Keratinocyte (primary cell): ENCODE data around the gene GIPC3. TPM values are rescaled to one million over a fixed set of nuclear protein-coding genes. Genes with fewer than 3 reads are reported as not detected.

ENCODE experiments used
- DNase-seq: peaks from one replicate; pipeline ENCODE4 v3.0.0-alpha.2; 2011; ENCODE audit warnings: low read depth, missing footprints, low spot score
- FAIRE-seq: peaks from 2 replicates; lab custom pipeline; 2011; peaks lifted over from hg19 to GRCh38; lab: Jason Lieb, UNC
- H2AFZ ChIP-seq: 2 replicates; pipeline ENCODE4 v1.6.0; 2012; ENCODE audit warnings: low read length, control low read depth, inconsistent platforms; ENCODE audit not compliant: control insufficient read depth
- H3K27ac ChIP-seq: 2 replicates; pipeline ENCODE4 v1.5.1; 2011; ENCODE audit warnings: low read length; ENCODE audit not compliant: control insufficient read depth, insufficient read depth
- H3K27me3 ChIP-seq: 3 replicates; pipeline ENCODE4 v1.6.0; 2011; ENCODE audit warnings: low read length; ENCODE audit not compliant: control insufficient read depth, insufficient read depth; ENCODE audit errors: extremely low read depth
- H3K36me3 ChIP-seq, 2 experiments: 2 replicates in 1 of 2; 3 replicates in 1 of 2; pipeline ENCODE4 v1.5.1; 2011; ENCODE audit warnings: low read length in 2 of 2, mild to moderate bottlenecking in 1 of 2; ENCODE audit not compliant: control insufficient read depth in 2 of 2, insufficient read depth in 2 of 2; ENCODE audit errors: extremely low read depth in 1 of 2
- H3K4me1 ChIP-seq: 3 replicates; pipeline ENCODE4 v1.5.1; 2011; ENCODE audit warnings: low read length; ENCODE audit not compliant: control insufficient read depth, insufficient read depth; ENCODE audit errors: extremely low read depth
- H3K4me2 ChIP-seq: 3 replicates; pipeline ENCODE4 v1.6.0; 2011; ENCODE audit warnings: low read depth, low read length; ENCODE audit not compliant: control insufficient read depth, insufficient read depth; ENCODE audit errors: extremely low read depth
- H3K4me3 ChIP-seq, 3 experiments: fragments of 200-600 bp in 1 of 3; sonication (generic) in 1 of 3; 2 replicates in 2 of 3; 3 replicates in 1 of 3; pipeline ENCODE4 v1.5.1; 2011 to 2016; ENCODE audit warnings: low read length in 3 of 3, mild to moderate bottlenecking in 3 of 3, control low read depth in 2 of 3, inconsistent platforms in 1 of 3, low read depth in 1 of 3, mixed read lengths in 1 of 3, mixed run types in 1 of 3, moderate library complexity in 1 of 3; ENCODE audit not compliant: control insufficient read depth in 2 of 3, insufficient read depth in 2 of 3; ENCODE audit errors: extremely low read depth in 1 of 3
- H3K79me2 ChIP-seq: 2 replicates; pipeline ENCODE4 v1.6.0; 2012; ENCODE audit warnings: low read length; ENCODE audit not compliant: control insufficient read depth, insufficient read depth
- H3K9ac ChIP-seq: 3 replicates; pipeline ENCODE4 v1.6.0; 2011; ENCODE audit warnings: low read length; ENCODE audit not compliant: control insufficient read depth, insufficient read depth; ENCODE audit errors: extremely low read depth
- H3K9me1 ChIP-seq: 3 replicates; pipeline ENCODE4 v1.6.0; 2011; ENCODE audit warnings: low read length; ENCODE audit not compliant: control insufficient read depth, insufficient read depth; ENCODE audit errors: extremely low read depth
- H3K9me3 ChIP-seq: 2 replicates; pipeline ENCODE4 v1.5.1; 2012; ENCODE audit warnings: low read depth, low read length; ENCODE audit not compliant: control insufficient read depth
- H4K20me1 ChIP-seq: 3 replicates; pipeline ENCODE4 v1.6.0; 2011; ENCODE audit warnings: low read length; ENCODE audit not compliant: control insufficient read depth, insufficient read depth; ENCODE audit errors: extremely low read depth
- EZH2 ChIP-seq: IDR thresholded peaks from one replicate; pipeline ENCODE4 v1.6.1; 2012; ENCODE audit warnings: inconsistent platforms, mild to moderate bottlenecking, low read length, moderate library complexity
- dilution Hi-C: fragments of 300-500 bp; cut with MboI; formaldehyde crosslinking; loops from one replicate; pipeline ENCODE4 v1.7.0; 2020; ENCODE audit warnings: low sequenced_read_pairs; ENCODE audit not compliant: extremely low pct_ligation_motif_present
- polyA plus RNA-seq, 5 experiments: library from polyadenylated mRNA; depleted of rRNA in 3 of 5; stranded (reverse) in 3 of 5; stranded (forward) in 1 of 5; unstranded in 1 of 5; fragments of >200 nt; gene quantifications; 1 replicate in 1 of 5; 2 replicates in 3 of 5; 3 replicates in 1 of 5; pipeline versions ENCODE4 v1.2.1 to v1.2.3, GENCODE V29; 2011 to 2012; ENCODE audit warnings: missing spikeins in 2 of 5, low read depth in 1 of 5, low replicate concordance in 1 of 5
- TF ChIP-seq, protein P1 (sequence below), 3 experiments: IDR thresholded peaks in 1 of 3; conservative IDR thresholded peaks in 1 of 3; optimal IDR thresholded peaks in 1 of 3; 2 replicates in 2 of 3; 3 replicates in 1 of 3; pipeline versions ENCODE3 to v1.5.1; 2011; ENCODE audit warnings: low read length in 3 of 3, mild to moderate bottlenecking in 3 of 3, moderate library complexity in 2 of 3, control low read depth in 1 of 3, inconsistent platforms in 1 of 3; ENCODE audit not compliant: insufficient read depth in 2 of 3; ENCODE audit errors: extremely low read depth in 1 of 3

The GIPC3 gene
- polyA plus RNA-seq, 1 donor (not counting 4 experiments of a cell fraction or from before 2014, with no cell fraction given), result not detected

GRCh38 chr19:3604227-3604986, 19.1 kb downstream of the GIPC3 start:
- H4K20me1 ChIP-seq, result no peaks in the 10 kb centered on the region
- no peaks in the 10 kb centered on the region for H3K79me2 ChIP-seq
- H3K4me1 ChIP-seq, result no peaks in the 10 kb centered on the region
- H3K36me3 ChIP-seq, result no peaks in the 10 kb centered on the region
- DNase-seq, result no peak
- no peak overlapping the region for H3K9ac ChIP-seq
- TF ChIP-seq EZH2, result no peak
- TF ChIP-seq, protein P1, sequence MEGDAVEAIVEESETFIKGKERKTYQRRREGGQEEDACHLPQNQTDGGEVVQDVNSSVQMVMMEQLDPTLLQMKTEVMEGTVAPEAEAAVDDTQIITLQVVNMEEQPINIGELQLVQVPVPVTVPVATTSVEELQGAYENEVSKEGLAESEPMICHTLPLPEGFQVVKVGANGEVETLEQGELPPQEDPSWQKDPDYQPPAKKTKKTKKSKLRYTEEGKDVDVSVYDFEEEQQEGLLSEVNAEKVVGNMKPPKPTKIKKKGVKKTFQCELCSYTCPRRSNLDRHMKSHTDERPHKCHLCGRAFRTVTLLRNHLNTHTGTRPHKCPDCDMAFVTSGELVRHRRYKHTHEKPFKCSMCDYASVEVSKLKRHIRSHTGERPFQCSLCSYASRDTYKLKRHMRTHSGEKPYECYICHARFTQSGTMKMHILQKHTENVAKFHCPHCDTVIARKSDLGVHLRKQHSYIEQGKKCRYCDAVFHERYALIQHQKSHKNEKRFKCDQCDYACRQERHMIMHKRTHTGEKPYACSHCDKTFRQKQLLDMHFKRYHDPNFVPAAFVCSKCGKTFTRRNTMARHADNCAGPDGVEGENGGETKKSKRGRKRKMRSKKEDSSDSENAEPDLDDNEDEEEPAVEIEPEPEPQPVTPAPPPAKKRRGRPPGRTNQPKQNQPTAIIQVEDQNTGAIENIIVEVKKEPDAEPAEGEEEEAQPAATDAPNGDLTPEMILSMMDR (optimal IDR thresholded peaks at IDR 0.05 in 1 of 3, IDR thresholded peaks at IDR 0.05 in 1 of 3, conservative IDR thresholded peaks at IDR 0.05 in 1 of 3; ENCODE audit: extremely low read depth in 1 of 3, insufficient read depth in 2 of 3, low read length in 3 of 3), result no peak
- H3K9me3 ChIP-seq, result no peaks in the 10 kb centered on the region
- H3K4me3 ChIP-seq, result no peak overlapping the region
- FAIRE-seq, result no peak
- H3K4me2 ChIP-seq, result no peak overlapping the region
- H3K27ac ChIP-seq, result no peak overlapping the region
- H3K9me1 ChIP-seq, result no peaks in the 10 kb centered on the region
- no peak overlapping the region for H2AFZ ChIP-seq
- dilution Hi-C loops, result no loop called here
- H3K27me3 ChIP-seq, result peaks cover 16% of the 10 kb centered on the region

DNA sequence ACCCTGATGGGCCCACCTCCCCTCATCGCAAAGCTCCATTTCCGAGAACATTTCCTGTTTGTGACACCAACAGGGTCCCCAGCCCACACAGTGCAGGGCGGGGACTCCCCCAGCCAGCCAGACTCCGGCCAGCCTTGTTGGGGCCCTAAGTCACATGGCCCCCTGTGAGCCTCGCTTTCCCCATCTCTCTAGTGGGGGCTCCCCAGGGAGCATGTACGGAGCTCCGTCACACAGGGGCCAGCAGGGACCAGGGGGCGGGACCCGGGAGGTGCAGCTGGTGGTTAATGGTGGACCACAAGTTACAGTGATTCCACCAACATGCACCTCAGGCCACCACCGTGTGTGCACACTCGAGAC, 19.7 kb downstream of the GIPC3 start:
- H4K20me1 ChIP-seq, result no peaks in the 10 kb centered on the region

More for the DNA sequence above, 19.7 kb downstream of the GIPC3 start:
- Histone ChIP-seq H3K79me2 (no peaks in the 10 kb centered on the region), H3K9me3 (no peaks in the 10 kb centered on the region), H3K4me2 (no peak overlapping the region), H3K9me1 (no peaks in the 10 kb centered on the region), H3K36me3 (no peaks in the 10 kb centered on the region), H3K9ac (no peak overlapping the region), H2AFZ (no peak overlapping the region), H3K27me3 (peaks cover 16% of the 10 kb centered on the region), H3K27ac (no peak overlapping the region), H3K4me3 (no peak overlapping the region), H3K4me1 (no peaks in the 10 kb centered on the region)
- dilution Hi-C loops, result no loop called here
- FAIRE-seq (no peak), DNase-seq (no peak)
- TF ChIP-seq, protein P1 (optimal IDR thresholded peaks at IDR 0.05 in 1 of 3, IDR thresholded peaks at IDR 0.05 in 1 of 3, conservative IDR thresholded peaks at IDR 0.05 in 1 of 3; ENCODE audit: extremely low read depth in 1 of 3, insufficient read depth in 2 of 3, low read length in 3 of 3), result no peak
- no peak for TF ChIP-seq EZH2
